DND-41 (cell line): Measurements from ENCODE around the gene STYXL2.

Experiments
- CTCF ChIP-seq: IDR thresholded peaks from 2 replicates; pipeline ENCODE4 v1.5.1; 2012; ENCODE audit warnings: borderline replicate concordance, low read length, moderate library complexity, mild to moderate bottlenecking; ENCODE audit not compliant: poor library complexity, severe bottlenecking; ENCODE audit errors: extremely low read depth
- EZH2 ChIP-seq: IDR thresholded peaks from 3 replicates; pipeline ENCODE4 v1.6.1; 2012; ENCODE audit warnings: borderline replicate concordance, low read depth, mild to moderate bottlenecking, moderate library complexity, low read length, inconsistent platforms; ENCODE audit not compliant: severe bottlenecking

DNA sequence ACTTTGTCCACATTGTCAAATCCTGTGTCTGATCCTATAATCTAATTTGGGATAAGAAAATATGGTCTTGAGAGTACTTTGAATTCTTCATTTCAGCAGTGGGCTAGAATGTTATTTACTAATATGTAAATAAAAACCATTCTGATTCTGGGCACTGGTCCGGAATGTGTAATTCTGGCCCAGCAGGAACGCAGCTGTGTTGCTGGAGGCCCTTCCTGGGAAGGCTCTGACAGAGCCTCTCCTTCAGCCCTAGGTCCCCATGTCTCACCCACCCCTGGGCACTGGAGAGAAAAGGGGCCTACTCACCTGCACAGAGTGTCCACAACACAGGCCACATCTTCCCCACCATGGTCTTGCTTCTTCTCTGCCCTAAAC, 3.9 kb upstream of the STYXL2 start:
- no peak for TF ChIP-seq CTCF
- no peak for TF ChIP-seq EZH2
